ENCODE data around the gene LMO7. TPM values are rescaled to one million over a fixed set of nuclear protein-coding genes. Genes with fewer than 3 reads are reported as not detected.

LMO7 gene
- total and polyA plus RNA-seq, 2 of the 13 experiments (the other 11 are each of a cell fraction or from before 2014, with no cell fraction given), result 34.0 to 121 TPM

GRCh38 chr13:75621147-75621546, 15.0 kb upstream of the LMO7 start:
- H3K27ac ChIP-seq (ENCODE audit: extremely low read length, insufficient read depth, low read length), result no peak overlapping the region
- no peak overlapping the region for H2AFZ ChIP-seq (ENCODE audit: low read length)
- no peaks in the 10 kb centered on the region for H3K27me3 ChIP-seq (ENCODE audit: control insufficient read depth in 1 of 2, insufficient read depth in 2 of 2, low read length in 2 of 2)
- BruUV-seq (replicated peaks), result no TSS peak
- no peaks in the 10 kb centered on the region for H3K9me3 ChIP-seq (ENCODE audit: low read length)
- no peak overlapping the region for H3K9ac ChIP-seq (ENCODE audit: insufficient read depth, low read depth, low read length)
- no peak for DNase-seq (ENCODE audit: low spot score)
- TF ChIP-seq MATR3 (CRISPR knock-in tag; IDR thresholded peaks at IDR 0.05), result no peak
- no peak for TF ChIP-seq DNMT1 (CRISPR knock-in tag; IDR thresholded peaks at IDR 0.05)
- ChIA-PET CTCF (ENCODE audit: low intra/inter-chr PET ratio, low total read pairs) (no interaction called here), POLR2A (no interaction called here)
- ATAC-seq, result no peak
- no peaks in the 10 kb centered on the region for H3K79me2 ChIP-seq (ENCODE audit: insufficient read depth, low read length)
- no peak overlapping the region for H3K4me2 ChIP-seq (ENCODE audit: low read depth, low read length)
- in situ Hi-C loops (cut with HindIII; ENCODE audit: extremely low pct_ligation_motif_present, low pct_unique_long_range_greater_than_20kb) (no loop called here), intact Hi-C loops (cut with micrococcal nuclease; ENCODE audit: unreplicated experiment) (no loop called here)
- no peaks in the 10 kb centered on the region; a peak in 1 of 5 replicates for H3K36me3 ChIP-seq (replicated peaks in 1 of 2; ENCODE audit: control insufficient read depth in 1 of 2, insufficient read depth in 2 of 2, low read length in 2 of 2)
- no peaks in the 10 kb centered on the region for H4K20me1 ChIP-seq (ENCODE audit: insufficient read depth, low read length)
- WGBS (ENCODE audit: low lambda C conversion rate), result 93% methylated on average over 2 of the region's 2 CpGs
- FAIRE-seq, result no peak
- no peaks in the 10 kb centered on the region for H3K4me1 ChIP-seq (ENCODE audit: insufficient read depth, low read length)
- no peak overlapping the region for H3K4me3 ChIP-seq (replicated peaks in 1 of 3; ENCODE audit: insufficient read depth in 1 of 3, low read depth in 2 of 3, low read length in 3 of 3)

DNA sequence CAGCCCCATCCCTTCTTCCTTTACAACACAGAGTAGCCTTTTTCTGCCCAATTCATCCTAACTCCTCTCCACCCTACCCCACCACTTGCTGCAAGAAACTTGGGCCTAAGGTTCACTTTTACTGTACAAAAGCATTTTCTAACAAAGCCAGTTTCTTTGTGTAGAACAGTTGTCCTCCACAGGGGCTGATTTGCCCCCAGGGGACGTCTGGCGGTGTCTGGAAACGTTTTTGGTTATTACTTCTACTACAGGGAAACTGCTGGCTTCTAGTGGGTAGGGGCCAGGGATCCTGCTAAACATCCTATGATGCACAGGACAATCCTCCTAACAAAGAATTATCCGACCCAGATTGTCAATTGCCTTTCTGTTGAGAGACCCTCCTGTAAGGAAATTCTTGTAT, 7.3 kb upstream of the LMO7 start:
- Histone ChIP-seq H3K4me3 (replicated peaks in 1 of 3; ENCODE audit: insufficient read depth in 1 of 3, low read depth in 2 of 3, low read length in 3 of 3) (no peak overlapping the region), H3K9me3 (ENCODE audit: low read length) (no peaks in the 10 kb centered on the region), H3K79me2 (ENCODE audit: insufficient read depth, low read length) (no peaks in the 10 kb centered on the region), H3K4me2 (ENCODE audit: low read depth, low read length) (no peak overlapping the region), H3K9ac (ENCODE audit: insufficient read depth, low read depth, low read length) (no peak overlapping the region), H3K27ac (ENCODE audit: extremely low read length, insufficient read depth, low read length) (no peak overlapping the region), H3K27me3 (ENCODE audit: control insufficient read depth in 1 of 2, insufficient read depth in 2 of 2, low read length in 2 of 2) (no peaks in the 10 kb centered on the region), H3K4me1 (ENCODE audit: insufficient read depth, low read length) (peaks cover 6% of the 10 kb centered on the region), H2AFZ (ENCODE audit: low read length) (no peak overlapping the region), H4K20me1 (ENCODE audit: insufficient read depth, low read length) (no peaks in the 10 kb centered on the region), H3K36me3 (replicated peaks in 1 of 2; ENCODE audit: control insufficient read depth in 1 of 2, insufficient read depth in 2 of 2, low read length in 2 of 2) (no peaks in the 10 kb centered on the region)
- ATAC-seq (no peak), FAIRE-seq (no peak), DNase-seq (ENCODE audit: low spot score) (no peak)
- intact Hi-C loops (cut with micrococcal nuclease; ENCODE audit: unreplicated experiment) (no loop called here), in situ Hi-C loops (cut with HindIII; ENCODE audit: extremely low pct_ligation_motif_present, low pct_unique_long_range_greater_than_20kb) (no loop called here)
- ChIA-PET POLR2A (no interaction called here), CTCF (ENCODE audit: low intra/inter-chr PET ratio, low total read pairs) (no interaction called here)
- TF ChIP-seq, protein P1, sequence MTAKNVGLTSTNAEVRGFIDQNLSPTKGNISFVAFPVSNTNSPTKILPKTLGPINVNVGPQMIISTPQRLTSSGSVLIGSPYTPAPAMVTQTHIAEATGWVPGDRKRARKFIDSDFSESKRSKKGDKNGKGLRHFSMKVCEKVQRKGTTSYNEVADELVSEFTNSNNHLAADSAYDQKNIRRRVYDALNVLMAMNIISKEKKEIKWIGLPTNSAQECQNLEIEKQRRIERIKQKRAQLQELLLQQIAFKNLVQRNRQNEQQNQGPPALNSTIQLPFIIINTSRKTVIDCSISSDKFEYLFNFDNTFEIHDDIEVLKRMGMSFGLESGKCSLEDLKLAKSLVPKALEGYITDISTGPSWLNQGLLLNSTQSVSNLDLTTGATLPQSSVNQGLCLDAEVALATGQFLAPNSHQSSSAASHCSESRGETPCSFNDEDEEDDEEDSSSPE (CRISPR knock-in tag; IDR thresholded peaks at IDR 0.05), result no peak
- TF ChIP-seq TSC22D2 (CRISPR knock-in tag; IDR thresholded peaks at IDR 0.05; ENCODE audit: borderline replicate concordance), result no peak
- TF ChIP-seq YY1 (IDR thresholded peaks at IDR 0.05; ENCODE audit: insufficient read depth, insufficient replicate concordance, low read depth, low read length), result no peak
- BruUV-seq (replicated peaks), result no TSS peak
- WGBS (ENCODE audit: low lambda C conversion rate), result 73% methylated on average over 4 of the region's 4 CpGs

Measured in HepG2 (cell line).